Endodermal cell (in vitro differentiated cells): ENCODE results near the gene OR1F1. TPM values are rescaled to one million over a fixed set of nuclear protein-coding genes. Genes with fewer than 3 reads are reported as not detected.

Experiments
- DNase-seq: peaks from one replicate; pipeline ENCODE4 v3.0.0-alpha.2; 2017
- H3K27ac ChIP-seq: 2 replicates; pipeline ENCODE4 v1.5.1; 2013; ENCODE audit warnings: mild to moderate bottlenecking, low read depth, low read length, moderate library complexity
- H3K27me3 ChIP-seq: 2 replicates; pipeline ENCODE4 v1.6.1; 2013; ENCODE audit warnings: mild to moderate bottlenecking, low read length, moderate library complexity; ENCODE audit not compliant: insufficient read depth, control insufficient read depth, poor library complexity, severe bottlenecking
- H3K36me3 ChIP-seq: 2 replicates; pipeline ENCODE4 v1.7.0; 2013; ENCODE audit warnings: mild to moderate bottlenecking, low read length, moderate library complexity; ENCODE audit not compliant: control insufficient read depth, insufficient read depth
- H3K4me1 ChIP-seq: one replicate; pipeline ENCODE4 v1.7.0; 2013; ENCODE audit warnings: low read length; ENCODE audit not compliant: control insufficient read depth, insufficient read depth
- H3K4me3 ChIP-seq: 2 replicates; pipeline ENCODE4 v1.5.1; 2013; ENCODE audit warnings: mild to moderate bottlenecking, low read length, moderate library complexity
- H3K9ac ChIP-seq: 2 replicates; pipeline ENCODE4 v1.6.1; 2013; ENCODE audit warnings: mild to moderate bottlenecking, low read length, moderate library complexity; ENCODE audit not compliant: poor library complexity, severe bottlenecking; ENCODE audit errors: extremely low read depth
- H3K9me3 ChIP-seq: 2 replicates; pipeline ENCODE4 v1.6.1; 2013; ENCODE audit warnings: mild to moderate bottlenecking, low read length, moderate library complexity; ENCODE audit not compliant: control insufficient read depth
- H3K27ac Mint-ChIP-seq: 2 replicates; pipeline ENCODE4 v1.8.0; 2020; ENCODE audit warnings: mixed read lengths
- H3K27me3 Mint-ChIP-seq: 2 replicates; pipeline ENCODE4 v1.8.0; 2021; ENCODE audit warnings: mild to moderate bottlenecking, mixed read lengths; ENCODE audit not compliant: insufficient read depth
- H3K36me3 Mint-ChIP-seq: 2 replicates; pipeline ENCODE4 v1.8.0; 2020; ENCODE audit warnings: low read depth, mixed read lengths
- H3K4me1 Mint-ChIP-seq: 2 replicates; pipeline ENCODE4 v1.8.0; 2020; ENCODE audit warnings: mixed read lengths
- H3K4me3 Mint-ChIP-seq: 2 replicates; pipeline ENCODE4 v1.8.0; 2020; ENCODE audit warnings: mild to moderate bottlenecking, moderate library complexity, mixed read lengths
- H3K9me3 Mint-ChIP-seq: 2 replicates; pipeline ENCODE4 v1.8.0; 2020; ENCODE audit warnings: mild to moderate bottlenecking, mixed read lengths
- CTCF ChIP-seq: fragments of 200-600 bp; sonication (generic); conservative IDR thresholded peaks from 2 replicates; pipeline ENCODE4 v1.5.0; 2021; ENCODE audit warnings: antibody characterized with exemption, mild to moderate bottlenecking
- WGBS, 2 experiments: methylation state at CpG; one replicate each; pipeline versions ENCODE4 v1.1.5 to v1.1.7; 2013; ENCODE audit warnings: missing lambda C conversion rate in 2 of 2, mixed read lengths in 1 of 2; ENCODE audit not compliant: insufficient coverage in 1 of 2, insufficient read length in 1 of 2; 5-methylcytosine and 5-hydroxymethylcytosine counted together
- total RNA-seq, 2 donors: library from RNA; stranded (reverse); fragmentation: NEBNext Ultra II Directional in 1 of 2; extraction: Animal tissue kit (Norgen Biotek cat#: 25700) in 1 of 2; gene quantifications; 2 replicates in 1 of 2; 3 replicates in 1 of 2; pipeline ENCODE4 v1.2.1, GENCODE V29; 2021

The OR1F1 gene
- total RNA-seq, 2 donors from 2014 or later = 0.29 TPM; not detected in 1

- Histone ChIP-seq H3K4me1 (no peaks in the 10 kb centered on the region), H3K27me3 (peaks cover 19% of the 10 kb centered on the region), H3K9me3 (no peaks in the 10 kb centered on the region), H3K27ac (no peak overlapping the region), H3K36me3 (no peaks in the 10 kb centered on the region), H3K9ac (no peak overlapping the region), H3K4me3 (no peak overlapping the region)
- Mint-ChIP-seq H3K4me3 (no peak overlapping the region), H3K4me1 (peaks cover 4% of the 10 kb centered on the region), H3K27me3 (peaks cover 17% of the 10 kb centered on the region), H3K27ac (no peak overlapping the region), H3K36me3 (peaks cover 14% of the 10 kb centered on the region), H3K9me3 (no peaks in the 10 kb centered on the region)
- no peak for TF ChIP-seq CTCF
- 86 to 87% methylated on average over 6 to 18 of the region's 18 CpGs for WGBS, 2 experiments
- DNase-seq = no peak
These were observed 43.6 kb upstream of the OR1F1 start for GRCh38 chr16:3144321-3144983.

- Mint-ChIP-seq H3K4me1 (peaks cover 4% of the 10 kb centered on the region), H3K27me3 (peaks cover 17% of the 10 kb centered on the region), H3K9me3 (no peaks in the 10 kb centered on the region), H3K36me3 (peaks cover 11% of the 10 kb centered on the region), H3K4me3 (no peak overlapping the region), H3K27ac (no peak overlapping the region)
- Histone ChIP-seq H3K4me3 (no peak overlapping the region), H3K27ac (no peak overlapping the region), H3K36me3 (no peaks in the 10 kb centered on the region), H3K9ac (no peak overlapping the region), H3K27me3 (peaks cover 19% of the 10 kb centered on the region), H3K9me3 (no peaks in the 10 kb centered on the region), H3K4me1 (no peaks in the 10 kb centered on the region)
- peak; percentile 8 for TF ChIP-seq CTCF
- DNase-seq = no peak
- 91% methylated on average over 10 of the region's 10 CpGs for WGBS, 2 experiments
These were observed 42.9 kb upstream of the OR1F1 start for GRCh38 chr16:3145151-3145550.

GRCh38 chr16:3145660-3146059, 42.3 kb upstream of the OR1F1 start:
- peaks cover 4% of the 10 kb centered on the region for H3K4me1 Mint-ChIP-seq
- no peak for DNase-seq
- Histone ChIP-seq H3K4me1 (no peaks in the 10 kb centered on the region), H3K27ac (no peak overlapping the region), H3K9me3 (no peaks in the 10 kb centered on the region), H3K4me3 (no peak overlapping the region), H3K9ac (no peak overlapping the region), H3K27me3 (peaks cover 19% of the 10 kb centered on the region), H3K36me3 (no peaks in the 10 kb centered on the region)
- no peak for TF ChIP-seq CTCF
- WGBS, 2 experiments = 92 to 100% methylated on average over 2 to 12 of the region's 12 CpGs
- H3K27me3 Mint-ChIP-seq = peaks cover 17% of the 10 kb centered on the region
- H3K36me3 Mint-ChIP-seq = peaks cover 11% of the 10 kb centered on the region
- no peak overlapping the region for H3K27ac Mint-ChIP-seq
- no peaks in the 10 kb centered on the region for H3K9me3 Mint-ChIP-seq
- H3K4me3 Mint-ChIP-seq = no peak overlapping the region
